Measurements from ENCODE around the gene HENMT1.
"Not testable (repeated sequence)": the region's sequence is repeated elsewhere in the genome, so short reads cannot be mapped to it uniquely, and the experiment has no call there.

The HENMT1 gene

DNA sequence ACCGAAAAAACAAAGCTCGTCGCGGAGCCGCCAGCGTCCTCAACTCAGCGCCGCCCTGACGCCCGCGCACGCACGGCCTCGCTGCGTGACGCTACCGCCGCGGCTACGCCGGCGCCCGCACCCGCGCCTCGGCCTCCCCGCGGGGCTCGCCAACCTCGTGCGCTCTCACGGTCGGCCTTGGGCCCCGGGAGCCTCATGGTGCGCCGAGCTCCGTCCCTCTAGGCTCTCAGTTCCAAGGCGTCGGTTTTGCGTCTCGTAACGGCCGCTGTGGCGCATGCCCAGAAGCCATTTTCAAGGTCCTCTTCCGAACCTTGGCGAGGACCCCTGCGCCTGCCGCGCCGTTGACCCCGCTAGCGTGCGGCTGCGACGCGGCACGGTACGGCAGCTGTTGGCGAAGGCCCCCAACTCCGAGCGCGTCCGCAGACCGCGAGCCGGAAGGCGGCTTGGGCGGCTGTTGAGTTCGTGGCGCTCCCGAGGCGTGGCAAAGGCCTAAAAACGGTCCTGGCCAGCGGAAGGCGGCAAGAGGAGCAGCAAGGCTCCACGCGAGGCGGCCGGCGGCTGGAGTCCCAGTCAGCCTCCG, at the start of gene HENMT1:
TSS of gene HENMT1 (minus strand) at position 64 of the 580 bp plus-strand sequence. CDS start 1,209 bp downstream, outside the sequence.
- no peak for DNase-seq

DNA sequence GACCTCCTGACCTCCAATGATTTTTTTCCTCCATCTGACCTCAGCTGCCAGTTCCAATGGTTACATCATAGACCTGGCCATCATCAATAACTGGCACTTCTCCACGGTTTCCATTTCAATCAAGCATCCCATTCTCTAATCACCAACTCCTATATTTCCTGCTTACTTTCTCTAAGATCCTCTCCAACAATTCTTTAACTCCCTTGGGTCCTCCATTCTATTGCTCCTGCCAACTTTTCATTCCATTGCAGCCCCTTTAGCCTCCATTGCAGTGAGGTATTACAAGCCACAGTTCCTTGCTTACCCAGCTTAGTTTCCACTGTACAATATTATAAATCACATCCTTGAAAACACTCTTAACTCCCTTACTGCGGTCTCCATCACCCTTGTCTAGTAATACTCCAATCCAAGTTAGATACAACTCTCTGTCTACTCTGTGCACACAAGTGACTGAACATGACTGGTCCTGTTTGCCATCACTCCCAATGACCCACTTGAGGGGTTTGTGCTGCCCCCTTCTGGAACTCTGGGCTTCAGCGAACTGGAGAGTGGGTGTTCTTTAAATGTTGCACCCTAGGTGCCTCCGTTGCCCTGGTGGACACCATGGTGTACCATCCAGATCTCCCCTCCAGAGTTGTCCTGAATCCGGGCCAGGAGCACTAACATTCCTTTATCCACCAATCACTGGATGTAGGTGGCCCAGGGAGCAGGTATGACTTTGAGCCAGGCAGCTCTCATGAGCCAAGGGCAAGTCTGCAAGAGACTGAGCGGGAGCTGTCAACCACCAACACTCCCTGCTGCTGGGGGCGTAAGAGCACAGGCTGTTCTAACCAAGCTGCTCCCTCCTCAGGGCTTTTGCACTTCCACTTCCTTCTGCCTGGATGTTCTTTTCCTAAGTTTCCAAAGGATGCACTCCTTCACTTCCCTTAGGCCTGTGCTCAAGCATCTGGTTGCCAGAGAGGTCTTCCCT, 48.1 kb upstream of the HENMT1 start:
- no peak for DNase-seq

DNA sequence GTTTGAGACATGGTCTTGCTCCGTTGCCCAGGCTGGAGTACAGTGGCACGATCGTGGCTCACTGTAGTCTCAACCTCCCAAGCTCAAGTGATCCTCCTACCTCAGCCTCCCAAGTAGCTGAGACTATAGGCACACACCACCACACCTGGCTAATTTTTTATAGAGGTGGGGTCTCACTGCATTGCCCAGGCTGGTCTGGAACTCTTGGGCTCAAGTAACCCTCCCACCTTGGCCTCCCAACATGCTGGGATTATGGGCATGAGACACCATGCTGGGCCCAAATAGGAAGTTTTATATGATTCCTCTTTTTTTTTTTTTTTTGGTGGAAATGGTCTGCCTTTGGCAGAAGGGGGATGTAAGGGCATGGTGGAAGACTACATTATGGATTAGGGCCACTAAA, 45.8 kb upstream of the HENMT1 start:
- no peak for DNase-seq

DNA sequence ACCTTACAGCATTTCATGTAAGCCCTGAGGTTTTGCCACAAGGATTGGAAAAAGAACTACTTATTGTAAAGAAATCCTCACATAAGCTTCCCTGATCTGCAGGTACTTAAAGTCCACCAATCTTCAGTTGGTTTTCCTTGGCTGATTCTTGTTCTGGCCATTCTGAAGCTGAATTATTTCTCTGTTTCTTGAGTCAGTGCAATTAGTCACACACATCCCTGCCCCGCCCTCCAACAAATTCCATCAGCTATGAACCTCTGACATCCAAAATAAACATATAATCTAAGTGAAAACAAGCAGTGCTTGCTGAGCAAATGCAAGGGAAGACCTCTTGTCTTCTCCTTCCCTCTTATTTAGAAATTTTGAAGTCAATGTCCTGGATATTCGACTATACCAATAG, 43.6 kb upstream of the HENMT1 start:
- DNase-seq, result peak; percentile 46

DNA sequence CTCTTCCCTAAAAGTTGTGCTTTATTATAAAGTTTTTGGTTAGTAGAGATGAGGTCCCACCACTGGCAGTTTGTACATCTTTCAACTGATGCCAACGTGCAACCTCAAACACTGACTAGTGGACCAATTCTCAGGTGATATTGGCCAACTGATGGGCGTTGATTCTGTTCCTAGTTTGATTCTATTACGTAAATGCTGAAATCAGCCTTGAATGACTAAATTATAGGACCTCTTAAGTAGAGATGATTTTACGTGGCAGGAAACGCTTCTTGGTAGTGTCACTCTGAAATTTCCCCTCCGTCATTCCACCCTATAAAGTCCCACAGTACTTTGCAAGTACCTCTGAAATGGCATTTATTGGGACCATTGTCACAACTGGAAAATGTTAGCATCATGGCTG, 43.0 kb upstream of the HENMT1 start:
- no peak for DNase-seq

DNA sequence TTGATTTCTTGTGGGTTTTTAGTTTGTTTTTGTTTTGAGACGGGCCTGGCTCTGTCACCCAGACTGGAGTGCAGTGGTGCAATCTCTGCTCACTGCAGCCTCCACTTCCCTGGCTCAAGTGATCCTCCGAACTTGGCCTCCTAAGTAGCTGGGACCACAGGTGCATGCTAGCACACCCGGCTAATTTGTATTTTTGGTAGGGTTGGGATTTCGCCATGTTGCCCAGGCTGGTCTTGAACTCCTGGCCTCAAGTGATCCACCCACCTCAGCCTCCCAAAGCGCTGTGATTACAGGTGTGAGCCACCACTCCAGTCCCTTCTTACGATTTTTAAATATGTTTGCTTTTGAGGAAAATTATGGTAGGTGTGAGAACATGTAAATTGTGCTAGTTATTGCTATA, 41.2 kb upstream of the HENMT1 start:
- DNase-seq, result not testable (repeated sequence)

DNA sequence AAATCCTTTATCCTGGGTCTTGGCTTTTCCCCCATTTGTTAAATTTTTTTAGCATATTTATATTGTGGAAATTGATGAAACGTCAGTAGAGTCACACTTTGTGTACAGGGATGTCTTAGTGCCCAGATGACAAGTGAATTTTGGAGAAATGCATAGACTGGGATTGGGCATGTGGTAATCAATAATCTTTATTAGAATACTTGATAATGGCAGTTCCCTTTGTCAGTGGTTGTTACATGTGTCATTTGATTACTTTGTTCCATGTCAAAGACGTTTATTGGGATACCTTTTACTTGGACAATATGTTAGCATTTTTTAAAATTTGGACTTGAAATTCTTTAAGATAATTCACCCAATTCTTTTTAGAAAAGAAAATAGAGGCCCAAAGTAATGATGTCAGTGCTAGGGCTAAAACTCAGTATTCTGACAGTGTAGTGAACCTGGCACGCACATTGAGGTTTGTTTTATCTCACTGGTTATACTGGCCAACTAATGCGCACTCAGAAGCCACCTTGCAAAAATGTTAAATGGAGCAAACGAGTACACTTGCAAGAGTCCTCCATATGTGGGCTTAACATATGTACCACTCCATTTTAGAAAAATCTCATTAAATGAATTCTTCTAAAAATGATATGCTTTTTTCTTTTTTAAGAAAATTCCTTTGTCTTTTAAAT, 40.4 kb upstream of the HENMT1 start:
- DNase-seq, result no peak

DNA sequence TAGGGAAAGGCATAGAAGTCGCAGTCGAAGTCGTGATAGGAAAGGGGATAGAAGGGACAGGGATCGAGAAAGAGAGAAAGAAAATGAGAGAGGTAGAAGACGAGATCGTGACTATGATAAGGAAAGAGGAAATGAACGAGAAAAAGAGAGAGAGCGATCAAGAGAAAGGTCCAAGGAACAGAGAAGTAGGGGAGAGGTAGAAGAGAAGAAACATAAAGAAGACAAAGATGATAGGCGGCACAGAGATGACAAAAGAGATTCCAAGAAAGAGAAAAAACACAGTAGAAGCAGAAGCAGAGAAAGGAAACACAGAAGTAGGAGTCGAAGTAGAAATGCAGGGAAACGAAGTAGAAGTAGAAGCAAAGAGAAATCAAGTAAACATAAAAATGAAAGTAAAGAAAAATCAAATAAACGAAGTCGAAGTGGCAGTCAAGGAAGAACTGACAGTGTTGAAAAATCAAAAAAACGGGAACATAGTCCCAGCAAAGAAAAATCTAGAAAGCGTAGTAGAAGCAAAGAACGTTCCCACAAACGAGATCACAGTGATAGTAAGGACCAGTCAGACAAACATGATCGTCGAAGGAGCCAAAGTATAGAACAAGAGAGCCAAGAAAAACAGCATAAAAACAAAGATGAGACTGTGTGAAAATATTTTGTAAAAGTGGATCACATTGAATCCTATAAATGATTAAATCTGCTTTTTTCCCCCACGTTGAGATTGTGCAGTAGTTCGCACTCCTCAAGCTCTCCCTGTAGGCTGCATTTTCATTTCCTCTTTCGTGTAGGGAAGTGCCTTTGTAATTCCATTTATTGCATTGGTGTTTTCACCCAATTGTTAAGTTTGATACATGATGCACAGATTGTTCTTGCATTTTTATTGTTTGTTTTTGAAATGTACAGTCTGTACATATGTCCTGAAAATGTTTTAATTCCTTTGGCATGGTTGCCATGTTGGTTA, 38.8 kb upstream of the HENMT1 start:
- no peak for DNase-seq

DNA sequence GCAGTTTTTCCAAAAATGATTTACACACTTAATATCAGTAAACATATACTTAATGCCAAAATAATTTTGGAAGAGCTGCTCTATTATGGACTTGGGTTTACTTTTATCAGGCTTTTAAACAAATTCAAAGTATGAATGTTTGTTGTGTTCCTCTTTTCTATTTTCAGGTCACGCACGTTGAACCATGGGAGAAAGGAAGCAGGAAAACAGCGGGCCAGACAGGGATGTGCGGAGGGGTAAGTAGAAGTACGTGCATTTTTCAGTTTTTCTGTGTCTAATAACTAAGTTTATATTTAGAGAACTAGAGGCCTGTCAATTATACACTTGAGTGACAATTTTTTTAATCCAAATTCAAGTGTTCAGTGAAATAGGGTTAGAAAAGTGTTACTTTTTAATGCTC, 34.6 kb upstream of the HENMT1 start:
- DNase-seq, result no peak

DNA sequence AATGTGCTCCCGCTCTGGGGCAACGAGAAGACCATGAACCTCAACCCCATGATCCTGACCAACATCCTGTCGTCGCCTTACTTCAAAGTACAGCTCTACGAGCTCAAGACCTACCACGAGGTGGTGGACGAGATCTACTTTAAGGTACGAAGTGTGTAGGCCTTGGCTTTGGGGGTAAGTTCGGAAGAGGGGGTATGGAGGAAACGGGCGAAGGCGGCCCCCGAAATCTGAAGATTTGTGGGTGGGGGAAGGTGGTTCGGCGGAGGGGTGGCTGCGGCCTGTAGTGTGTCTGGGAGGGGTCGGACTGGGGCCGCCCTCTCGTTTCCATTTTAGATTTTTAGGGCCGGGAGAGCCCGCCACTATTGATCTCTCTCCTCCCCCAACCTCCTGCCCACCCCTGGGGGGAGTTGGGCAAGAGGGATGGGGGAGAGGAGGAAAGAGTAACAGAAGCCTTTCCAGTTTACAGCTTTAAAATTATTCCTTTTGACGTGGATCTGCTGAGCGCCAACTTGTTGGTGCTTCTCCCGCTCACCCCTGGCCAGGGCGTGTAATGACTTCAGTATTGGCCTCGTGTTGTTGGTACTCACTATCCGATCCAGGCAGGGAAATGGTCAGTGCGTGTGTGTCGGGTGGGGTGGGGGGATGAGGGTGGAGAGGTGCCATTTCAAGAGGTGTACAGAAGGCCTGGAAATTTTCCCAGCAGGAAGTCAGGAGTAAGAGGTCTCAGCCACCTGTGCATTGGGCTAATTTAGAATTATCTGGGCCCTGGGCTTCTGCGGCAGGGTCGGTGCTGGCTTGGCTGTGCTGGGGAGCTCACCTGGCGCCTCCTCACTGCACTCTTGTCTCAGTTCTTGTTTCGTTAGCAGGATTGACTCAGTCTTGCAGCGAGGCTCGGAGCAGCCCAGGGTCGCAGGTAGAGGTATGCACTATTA, 32.1 kb upstream of the HENMT1 start:
- DNase-seq, result peak; percentile 65

DNA sequence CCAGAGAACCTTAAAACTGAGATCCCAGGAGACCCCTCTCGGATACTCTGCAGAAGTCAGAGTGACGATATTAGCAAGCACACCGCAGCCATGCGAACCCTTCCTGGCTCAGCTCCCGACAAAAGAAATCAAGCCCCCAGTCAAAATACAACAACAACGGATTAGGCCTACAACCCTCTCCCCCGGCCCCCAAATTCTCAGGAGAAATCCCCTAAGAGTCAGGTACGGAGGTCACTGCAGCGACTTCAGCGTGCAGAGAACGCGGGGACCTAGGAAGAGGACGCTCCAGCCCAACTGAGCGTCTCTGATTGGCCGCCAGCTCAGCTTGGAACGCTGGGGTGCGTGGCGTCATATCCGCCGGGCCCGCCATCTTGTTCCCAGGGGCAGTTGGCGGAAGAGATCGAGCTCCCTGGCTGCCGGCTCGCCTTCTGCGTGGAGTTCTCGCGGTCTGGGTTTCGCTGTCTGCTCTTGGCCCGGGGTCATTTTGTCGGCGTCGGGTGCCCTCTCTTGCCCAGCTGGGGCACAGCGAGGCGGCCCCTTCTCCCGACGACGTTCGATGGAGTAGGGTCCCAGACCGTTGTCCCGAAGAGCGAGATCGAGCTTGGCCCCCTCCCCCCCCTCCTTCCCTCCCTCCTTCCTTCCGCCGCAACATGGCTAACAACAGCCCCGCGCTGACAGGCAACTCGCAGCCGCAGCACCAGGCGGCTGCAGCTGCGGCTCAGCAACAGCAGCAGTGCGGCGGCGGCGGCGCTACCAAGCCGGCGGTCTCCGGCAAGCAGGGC, 31.2 kb upstream of the HENMT1 start, which contains the start of gene PRPF38B:
TSS of gene PRPF38B (plus strand) at position 369 of the 782 bp plus-strand sequence. CDS start at position 651, 282 bp downstream.
- DNase-seq, result peak; percentile 81

DNA sequence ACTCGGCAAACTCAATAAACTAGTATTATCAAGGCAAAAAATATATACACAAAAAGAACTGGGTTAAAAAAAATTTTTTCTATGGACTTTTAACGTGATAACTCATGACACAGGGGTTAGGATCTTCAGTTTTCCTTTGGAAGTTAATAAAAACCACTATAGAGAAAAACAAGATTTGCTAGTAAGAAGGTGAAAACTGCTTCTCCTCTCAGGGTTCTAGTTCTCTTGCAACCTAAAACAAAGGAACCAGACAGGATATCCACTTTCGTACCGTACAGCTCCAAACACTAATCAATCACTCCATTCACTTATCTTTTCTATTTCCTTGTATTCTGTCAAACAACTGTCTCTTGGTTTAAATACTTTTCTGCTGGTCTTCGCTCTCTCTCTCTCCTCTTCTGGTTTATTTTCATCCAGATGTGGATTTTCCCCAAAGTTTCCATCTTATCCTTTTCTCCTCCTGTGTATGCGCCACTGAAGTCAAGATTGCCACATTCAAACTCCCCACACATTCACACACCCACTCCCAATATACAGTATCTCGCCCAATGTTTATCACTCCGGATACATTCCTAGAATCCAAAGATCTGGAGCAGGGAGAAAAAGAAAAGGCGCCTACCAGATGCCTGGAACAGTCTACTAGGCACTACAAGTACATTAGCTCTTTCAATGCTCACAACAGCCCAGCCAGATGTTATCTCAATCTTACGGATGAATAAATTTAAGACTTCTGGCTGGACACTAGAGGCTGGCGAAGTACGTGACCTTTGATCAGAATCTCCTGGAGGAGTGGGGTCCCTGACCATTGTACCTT, 30.4 kb upstream of the HENMT1 start:
- no peak for DNase-seq

DNA sequence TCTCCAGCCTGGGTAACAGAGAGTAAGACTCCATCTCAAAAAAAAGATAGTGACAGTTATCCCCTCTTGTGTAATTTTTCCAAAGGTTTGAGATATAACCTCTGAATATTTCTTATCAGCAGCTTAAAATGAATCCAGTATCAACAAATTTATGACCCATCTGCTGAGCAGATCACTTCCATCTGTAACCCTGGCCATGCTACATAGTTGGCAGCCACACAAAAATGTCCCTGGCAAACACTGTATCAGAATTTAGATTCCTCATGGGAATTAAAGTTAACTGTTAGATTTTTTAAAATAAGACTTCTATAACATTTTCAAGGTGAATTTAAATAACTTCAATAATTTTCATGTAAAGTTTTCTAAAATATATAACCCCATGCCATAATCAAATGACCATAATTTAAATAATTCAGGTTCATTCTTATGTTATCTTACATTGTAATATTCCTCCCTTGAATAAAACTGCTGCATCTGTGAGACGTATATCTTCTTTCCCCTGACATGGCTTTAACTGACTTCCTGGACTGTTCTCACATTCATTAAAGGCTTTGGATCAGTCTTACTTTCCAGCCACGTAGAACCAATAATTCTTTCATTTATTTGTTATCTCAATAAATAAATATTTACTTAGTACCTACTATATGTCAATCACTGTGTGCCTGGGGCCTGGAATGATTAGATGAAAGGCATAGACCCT, 25.9 kb upstream of the HENMT1 start:
- no peak for DNase-seq

DNA sequence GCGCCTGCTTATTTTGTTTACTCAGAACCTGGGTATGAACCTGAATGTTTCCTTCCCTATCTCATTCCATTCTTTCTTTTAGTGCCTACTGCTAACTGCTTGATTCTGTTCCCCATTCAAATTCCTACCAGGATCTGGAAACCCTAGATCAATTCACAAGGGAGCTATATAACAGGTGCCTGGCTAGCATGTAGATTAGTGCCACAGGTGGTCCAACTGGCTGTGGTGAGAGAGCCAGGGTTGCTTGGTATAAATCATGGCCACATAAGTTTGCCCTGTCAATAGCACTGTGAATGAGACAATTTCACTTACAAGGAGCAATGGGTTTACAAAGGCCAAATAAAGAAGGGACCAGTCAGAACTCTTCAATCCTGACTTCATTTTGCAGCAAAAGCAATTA, 24.6 kb upstream of the HENMT1 start:
- no peak for DNase-seq

DNA sequence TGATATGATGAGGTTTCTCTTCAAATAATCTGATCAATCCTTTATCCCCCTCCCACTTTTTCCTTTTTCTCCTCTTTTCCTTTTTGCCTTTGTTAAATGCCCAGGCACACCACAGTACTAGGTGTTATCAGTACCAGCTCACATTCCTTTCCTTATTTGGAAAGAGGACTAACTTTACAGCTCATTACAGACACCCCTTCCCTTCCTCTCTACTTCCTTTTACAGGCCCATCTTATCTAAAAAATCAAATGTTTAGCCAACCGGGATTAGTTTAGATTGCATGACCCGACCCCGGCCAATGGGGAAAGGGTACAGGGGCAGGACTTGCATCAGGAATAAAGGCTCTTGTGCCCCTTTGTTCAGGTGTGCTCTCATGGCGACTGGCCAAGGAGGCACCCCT, 20.8 kb upstream of the HENMT1 start:
- not testable (repeated sequence) for DNase-seq

DNA sequence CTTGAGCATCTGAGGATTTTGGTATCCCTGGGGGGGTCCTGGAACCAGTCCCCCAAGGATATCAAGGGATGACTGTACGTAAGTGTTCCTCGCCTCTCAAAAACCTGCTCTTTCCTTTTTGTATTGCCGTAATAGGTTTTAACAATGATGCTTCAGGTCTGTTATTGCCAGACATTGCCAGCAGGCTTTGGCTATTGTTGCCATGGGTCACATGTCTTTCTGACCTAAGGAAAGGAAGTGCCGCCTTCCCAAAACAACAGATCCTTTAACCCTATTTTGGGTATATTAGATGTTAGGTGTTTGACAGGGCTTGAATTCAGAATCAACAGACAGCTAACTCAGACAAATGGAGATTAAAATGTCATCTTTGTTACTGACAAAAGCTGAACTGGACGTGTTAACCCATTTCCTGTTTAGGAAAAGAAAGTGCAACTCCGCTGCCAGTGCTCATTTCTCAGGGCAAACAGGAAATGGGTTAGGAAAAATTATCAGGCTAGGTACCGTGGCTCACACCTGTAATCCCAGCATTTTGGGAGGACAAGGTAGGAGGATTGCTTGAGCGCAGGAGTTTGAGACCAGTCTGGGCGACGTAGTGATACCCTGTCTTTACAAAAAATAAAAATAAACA, 18.8 kb upstream of the HENMT1 start:
- no peak for DNase-seq

DNA sequence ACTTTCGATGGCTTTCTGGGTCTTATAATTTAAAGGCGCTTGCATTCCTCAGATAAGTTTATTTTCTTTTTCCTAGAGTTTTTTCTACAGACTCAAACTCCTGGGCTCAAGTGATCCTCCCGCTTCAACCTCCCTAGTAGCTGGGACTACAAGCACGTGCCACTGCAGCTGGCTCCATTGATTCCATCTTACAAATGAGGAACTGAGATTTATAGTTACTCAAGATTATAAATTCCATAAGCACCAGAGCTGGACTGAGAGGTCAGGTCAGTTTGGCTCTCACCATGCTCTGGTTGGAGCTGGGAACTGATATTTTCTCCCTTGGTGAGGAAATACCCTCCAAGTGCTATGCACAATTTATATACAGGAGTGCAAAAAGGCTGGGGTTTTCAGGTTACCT, 17.8 kb upstream of the HENMT1 start:
- DNase-seq, result no peak

DNA sequence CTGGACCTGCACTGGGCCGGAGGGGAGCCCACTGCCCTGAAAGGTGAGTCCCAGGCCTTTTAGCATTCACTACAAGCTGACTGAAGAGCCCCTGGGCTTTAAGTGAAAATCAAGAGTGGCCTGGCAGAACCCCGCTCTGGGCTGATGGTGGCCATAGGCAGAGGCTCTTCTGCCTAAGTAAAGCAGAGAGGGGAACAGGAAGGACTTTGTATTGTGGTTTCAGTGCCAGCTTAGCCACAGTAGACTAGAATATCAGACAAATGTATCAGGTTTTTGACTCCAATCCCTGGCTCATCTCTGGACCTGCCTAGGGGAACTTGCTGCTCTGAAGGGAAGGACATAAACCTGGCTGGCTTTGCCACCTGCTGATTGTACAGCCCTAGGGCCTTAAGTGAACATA, 10.2 kb upstream of the HENMT1 start:
- DNase-seq, result no peak

Data from amniotic stem cell (primary cell).